ENCODE measurements around the gene LRRC43. TPM values are rescaled to one million over a fixed set of nuclear protein-coding genes. Genes with fewer than 3 reads are reported as not detected.

The LRRC43 gene
- total and polyA plus RNA-seq, 2 of the 4 experiments (the other 2 are of a cell fraction), result 0.26 to 0.36 TPM

DNA sequence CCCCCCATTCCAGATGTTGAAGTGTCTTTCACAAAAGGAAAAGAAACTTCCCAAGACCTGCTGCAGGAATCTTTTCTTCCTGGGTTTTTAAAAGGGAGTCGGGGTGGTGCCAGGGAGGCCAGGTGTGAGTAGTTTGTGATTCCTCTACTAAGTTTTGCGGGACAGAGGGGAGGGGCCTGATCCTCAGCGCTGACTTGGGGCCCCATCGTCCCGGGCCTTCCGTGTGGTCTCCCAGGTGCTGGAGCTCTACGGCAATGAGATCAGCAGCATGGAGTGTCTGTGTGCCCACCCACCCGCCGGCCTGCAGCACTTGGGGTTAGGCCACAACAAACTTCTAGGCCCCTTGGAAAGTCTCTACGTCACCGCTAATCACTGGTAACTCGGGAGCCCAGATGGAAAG, 4.5 kb downstream of the LRRC43 start:
- no peak overlapping the region for H3K18ac ChIP-seq (ENCODE audit: low read depth, low read length)
- no peak overlapping the region for H3K23ac ChIP-seq (ENCODE audit: low read depth, low read length)
- no peak overlapping the region for H2AK9ac ChIP-seq (replicated peaks; ENCODE audit: low read depth, low read length, poor library complexity)
- in situ Hi-C loops (cut with MboI; ENCODE audit: low sequenced_read_pairs) (no loop called here), intact Hi-C loops (cut with micrococcal nuclease) (no loop called here), dilution Hi-C loops (cut with HindIII; ENCODE audit: low sequenced_read_pairs, unreplicated experiment) (no loop called here)
- H2BK20ac ChIP-seq (ENCODE audit: low read depth, low read length), result no peak overlapping the region
- peaks cover 5% of the 10 kb centered on the region; the same call in 1 of the 2 replicates for H3K4me1 ChIP-seq (ENCODE audit: control insufficient read depth, insufficient read depth, low read length)
- CTCF ChIA-PET, result no interaction called here
- no peaks in the 10 kb centered on the region for H3K79me1 ChIP-seq (ENCODE audit: low read depth in 1 of 2, low read length in 2 of 2)
- no peak overlapping the region for H3K4me3 ChIP-seq (ENCODE audit: insufficient read depth, low read depth, low read length)
- POLR2A ChIA-PET (ENCODE audit: unreplicated experiment), result interaction anchor here (0.5 kb wide), 1 partner anchor 151 kb away, joined by 3 read pairs; no protein-coding TSS in a partner anchor
- no peak for ATAC-seq (ENCODE audit: low read depth)
- no peaks in the 10 kb centered on the region for H3K36me3 ChIP-seq (ENCODE audit: control insufficient read depth, insufficient read depth, low read length)
- H3K27me3 ChIP-seq (ENCODE audit: control insufficient read depth, insufficient read depth, low read length), result no peaks in the 10 kb centered on the region
- no peak overlapping the region for H2AK5ac ChIP-seq (ENCODE audit: low read depth, low read length)
- H2BK120ac ChIP-seq (ENCODE audit: low read depth, low read length), result no peak overlapping the region
- no peak for DNase-seq
- H3K4ac ChIP-seq (ENCODE audit: low read depth, low read length), result no peak overlapping the region
- H4K8ac ChIP-seq (ENCODE audit: low read depth in 2 of 2, low read length in 2 of 2), result no peak overlapping the region
- no peak overlapping the region for H2BK15ac ChIP-seq (ENCODE audit: low read depth, low read length)
- no peak overlapping the region for H3K56ac ChIP-seq (ENCODE audit: extremely low read depth, insufficient read depth, low read length)
- no peak overlapping the region for H3K4me2 ChIP-seq (ENCODE audit: low read depth, low read length)
- no peak overlapping the region for H4K5ac ChIP-seq (ENCODE audit: low read depth, low read length)
- TF ChIP-seq BHLHE40 (IDR thresholded peaks at IDR 0.05; ENCODE audit: low read depth, low read length) (no peak), RCOR1 (IDR thresholded peaks at IDR 0.05; ENCODE audit: insufficient replicate concordance, low read length) (no peak), MAZ (IDR thresholded peaks at IDR 0.05; ENCODE audit: borderline replicate concordance, low read depth, low read length) (no peak), CHD1 (IDR thresholded peaks at IDR 0.05; ENCODE audit: low read depth, low read length) (no peak), MXI1 (IDR thresholded peaks at IDR 0.05; ENCODE audit: borderline replicate concordance, low read depth, low read length) (no peak), RFX5 (IDR thresholded peaks at IDR 0.05; ENCODE audit: low read depth, low read length) (no peak), CEBPB (IDR thresholded peaks at IDR 0.05; ENCODE audit: low read depth, low read length) (no peak), CTCF (conservative IDR thresholded peaks at IDR 0.05; ENCODE audit: low read depth, low read length) (no peak), RAD21 (IDR thresholded peaks at IDR 0.05; ENCODE audit: low read length) (no peak), FOS (IDR thresholded peaks at IDR 0.05; ENCODE audit: low read depth, low read length) (no peak), SMC3 (IDR thresholded peaks at IDR 0.05; ENCODE audit: low read depth, low read length) (no peak)
- TF ChIP-seq, protein P1, sequence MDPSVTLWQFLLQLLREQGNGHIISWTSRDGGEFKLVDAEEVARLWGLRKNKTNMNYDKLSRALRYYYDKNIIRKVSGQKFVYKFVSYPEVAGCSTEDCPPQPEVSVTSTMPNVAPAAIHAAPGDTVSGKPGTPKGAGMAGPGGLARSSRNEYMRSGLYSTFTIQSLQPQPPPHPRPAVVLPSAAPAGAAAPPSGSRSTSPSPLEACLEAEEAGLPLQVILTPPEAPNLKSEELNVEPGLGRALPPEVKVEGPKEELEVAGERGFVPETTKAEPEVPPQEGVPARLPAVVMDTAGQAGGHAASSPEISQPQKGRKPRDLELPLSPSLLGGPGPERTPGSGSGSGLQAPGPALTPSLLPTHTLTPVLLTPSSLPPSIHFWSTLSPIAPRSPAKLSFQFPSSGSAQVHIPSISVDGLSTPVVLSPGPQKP (IDR thresholded peaks at IDR 0.05; ENCODE audit: borderline replicate concordance, low read depth, low read length), result no peak
- TF ChIP-seq, protein P2, sequence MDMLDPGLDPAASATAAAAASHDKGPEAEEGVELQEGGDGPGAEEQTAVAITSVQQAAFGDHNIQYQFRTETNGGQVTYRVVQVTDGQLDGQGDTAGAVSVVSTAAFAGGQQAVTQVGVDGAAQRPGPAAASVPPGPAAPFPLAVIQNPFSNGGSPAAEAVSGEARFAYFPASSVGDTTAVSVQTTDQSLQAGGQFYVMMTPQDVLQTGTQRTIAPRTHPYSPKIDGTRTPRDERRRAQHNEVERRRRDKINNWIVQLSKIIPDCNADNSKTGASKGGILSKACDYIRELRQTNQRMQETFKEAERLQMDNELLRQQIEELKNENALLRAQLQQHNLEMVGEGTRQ (IDR thresholded peaks at IDR 0.05; ENCODE audit: low read depth, low read length), result no peak
- WGBS, 2 experiments (ENCODE audit: extremely low coverage in 2 of 2, insufficient read length in 1 of 2), result 42% methylated on average over 6 of the region's 12 CpGs; no CpG with 5 or more reads in 1 of the 2 experiments
- H3K14ac ChIP-seq (replicated peaks; ENCODE audit: low read depth, low read length), result no peak overlapping the region
- no peaks in the 10 kb centered on the region for H3K9me1 ChIP-seq (ENCODE audit: insufficient read depth, low read length)
- no peak overlapping the region for H4K91ac ChIP-seq (ENCODE audit: insufficient read depth, low read depth, low read length)
- no peak overlapping the region for H3K9ac ChIP-seq (ENCODE audit: low read depth, low read length)
- no peaks in the 10 kb centered on the region for H4K20me1 ChIP-seq (ENCODE audit: insufficient read depth, low read length)
- no peak overlapping the region for H2AFZ ChIP-seq (replicated peaks; ENCODE audit: low read length, poor library complexity)
- 0 out of 2 replicates have a peak, but pooled peaks cover 2% of the 10 kb centered on the region for H3K9me3 ChIP-seq (ENCODE audit: control insufficient read depth, insufficient read depth, low read length)
- no peak overlapping the region for H3K27ac ChIP-seq (ENCODE audit: insufficient read depth, low read length)
- H2BK5ac ChIP-seq (ENCODE audit: low read depth, low read length, poor library complexity, severe bottlenecking), result no peak overlapping the region
- BruUV-seq (replicated peaks), result no TSS peak

All from IMR-90 (cell line).